ENCODE data around the gene FOXA1. TPM values are rescaled to one million over a fixed set of nuclear protein-coding genes. Genes with fewer than 3 reads are reported as not detected.
A peak's percentile ranks its signal among the peaks of the same experiment; 100 is the strongest.

The FOXA1 gene
- total and polyA plus RNA-seq, 2 of the 4 experiments (the other 2 are of a cell fraction), result 0.18 to 0.31 TPM

- Histone ChIP-seq H3K4me2 (ENCODE audit: low read depth, low read length) (no peak overlapping the region), H3K27ac (ENCODE audit: insufficient read depth, low read length) (peak overlapping the region; percentile 12; the same call in 1 of the 2 replicates), H2BK20ac (ENCODE audit: low read depth, low read length) (no peak overlapping the region), H3K79me1 (ENCODE audit: low read depth in 1 of 2, low read length in 2 of 2) (no peaks in the 10 kb centered on the region), H4K91ac (ENCODE audit: insufficient read depth, low read depth, low read length) (peak overlapping the region; percentile 52; the same call in 1 of the 2 replicates), H3K14ac (replicated peaks; ENCODE audit: low read depth, low read length) (peak overlapping the region; percentile 4), H3K27me3 (ENCODE audit: control insufficient read depth, insufficient read depth, low read length) (no peaks in the 10 kb centered on the region), H2AK5ac (ENCODE audit: low read depth, low read length) (peak overlapping the region; percentile 61; the same call in 1 of the 2 replicates), H3K36me3 (ENCODE audit: control insufficient read depth, insufficient read depth, low read length) (no peaks in the 10 kb centered on the region), H3K9me3 (ENCODE audit: control insufficient read depth, insufficient read depth, low read length) (no peaks in the 10 kb centered on the region), H2BK15ac (ENCODE audit: low read depth, low read length) (no peak overlapping the region), H2AFZ (replicated peaks; ENCODE audit: low read length, poor library complexity) (no peak overlapping the region), H2BK5ac (ENCODE audit: low read depth, low read length, poor library complexity, severe bottlenecking) (no peak overlapping the region), H3K9me1 (ENCODE audit: insufficient read depth, low read length) (no peaks in the 10 kb centered on the region), H4K8ac (ENCODE audit: low read depth in 2 of 2, low read length in 2 of 2) (no peak overlapping the region), H2AK9ac (replicated peaks; ENCODE audit: low read depth, low read length, poor library complexity) (no peak overlapping the region), H2BK120ac (ENCODE audit: low read depth, low read length) (0 out of 2 replicates have a peak overlapping the region, but pooled peaks have one; percentile 2), H3K4me1 (ENCODE audit: control insufficient read depth, insufficient read depth, low read length) (0 out of 2 replicates have a peak, but pooled peaks cover 2% of the 10 kb centered on the region), H3K4ac (ENCODE audit: low read depth, low read length) (0 out of 2 replicates have a peak overlapping the region, but pooled peaks have one; percentile 2), H3K4me3 (ENCODE audit: insufficient read depth, low read depth, low read length) (no peak overlapping the region), H4K5ac (ENCODE audit: low read depth, low read length) (0 out of 2 replicates have a peak overlapping the region, but pooled peaks have one; percentile 83), H3K18ac (ENCODE audit: low read depth, low read length) (peak overlapping the region; percentile 77), H3K56ac (ENCODE audit: extremely low read depth, insufficient read depth, low read length) (no peak overlapping the region), H3K23ac (ENCODE audit: low read depth, low read length) (no peak overlapping the region), H3K9ac (ENCODE audit: low read depth, low read length) (no peak overlapping the region), H4K20me1 (ENCODE audit: insufficient read depth, low read length) (no peaks in the 10 kb centered on the region)
- ChIA-PET CTCF (interaction anchor here (0.6 to 0.7 kb wide), 2 partner anchors 76 to 572 kb away, joined by 3 to 6 read pairs; no protein-coding TSS in a partner anchor), POLR2A (ENCODE audit: unreplicated experiment) (no interaction called here)
- 86% methylated on average over 2 of the region's 2 CpGs; no CpG with 5 or more reads in 1 of the 2 experiments for WGBS, 2 experiments (ENCODE audit: extremely low coverage in 2 of 2, insufficient read length in 1 of 2)
- no TSS peak for BruUV-seq (replicated peaks)
- dilution Hi-C loops (cut with HindIII; ENCODE audit: low sequenced_read_pairs, unreplicated experiment), result no loop called here
- TF ChIP-seq MXI1 (IDR thresholded peaks at IDR 0.05; ENCODE audit: borderline replicate concordance, low read depth, low read length), result no peak
- no peak for TF ChIP-seq NFE2L2 (IDR thresholded peaks at IDR 0.05; ENCODE audit: low read depth, low read length)
- no peak for TF ChIP-seq BHLHE40 (IDR thresholded peaks at IDR 0.05; ENCODE audit: low read depth, low read length)
- TF ChIP-seq RFX5 (IDR thresholded peaks at IDR 0.05; ENCODE audit: low read depth, low read length), result no peak
- TF ChIP-seq RCOR1 (IDR thresholded peaks at IDR 0.05; ENCODE audit: insufficient replicate concordance, low read length), result no peak
- no peak for TF ChIP-seq CEBPB (IDR thresholded peaks at IDR 0.05; ENCODE audit: low read depth, low read length)
- in situ Hi-C loops (cut with MboI; ENCODE audit: low sequenced_read_pairs), result no loop called here
- intact Hi-C loops (cut with micrococcal nuclease), result no loop called here
- ATAC-seq (ENCODE audit: low read depth) (no peak), DNase-seq (no peak)
These were observed 31.9 kb downstream of the FOXA1 start for GRCh38 chr14:37563189-37563588.
